ENCODE data around the gene PFAS. TPM values are rescaled to one million over a fixed set of nuclear protein-coding genes. Genes with fewer than 3 reads are reported as not detected.

The PFAS gene
- total and polyA plus RNA-seq, 10 of the 15 experiments (the other 5 are each of a cell fraction or from before 2014, with no cell fraction given): 13.9 to 122 (median 47.2) TPM

DNA sequence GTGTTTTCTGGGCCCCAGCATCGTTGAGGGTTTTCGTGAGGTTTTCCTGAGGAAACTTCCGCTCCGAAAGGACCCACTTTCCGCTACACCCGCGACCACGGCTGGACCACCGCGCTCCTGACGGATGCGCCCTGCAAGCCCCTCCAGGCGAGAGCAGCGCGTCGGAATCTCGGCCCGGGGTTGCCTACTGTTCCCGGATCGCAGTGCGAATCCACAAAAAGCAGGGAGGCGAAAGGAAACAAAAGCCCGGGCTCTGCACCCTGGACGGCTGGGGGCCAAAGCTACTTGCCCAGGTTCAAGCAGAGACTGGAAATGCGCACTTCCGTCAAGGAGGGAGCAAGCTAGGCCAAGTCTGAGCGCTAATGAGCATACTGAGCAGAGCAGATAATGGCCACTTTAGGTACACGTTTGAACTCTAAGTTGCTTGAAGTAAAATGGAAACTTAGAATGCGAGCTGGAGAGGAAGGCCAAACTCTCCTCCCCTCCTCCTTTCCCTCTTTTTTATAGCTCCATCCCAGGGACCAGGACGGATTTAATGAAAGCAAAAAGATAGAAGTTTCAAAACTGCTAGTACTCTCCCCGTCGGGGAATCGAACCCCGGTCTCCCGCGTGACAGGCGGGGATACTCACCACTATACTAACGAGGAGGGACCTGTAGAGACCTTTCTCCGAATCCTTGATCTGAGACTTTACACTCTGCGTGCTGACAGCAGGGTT is 27.3 kb upstream of the PFAS start (continued):
- no peak for TF ChIP-seq EZH2 (IDR thresholded peaks at IDR 0.05; ENCODE audit: borderline replicate concordance, control insufficient read depth, low read depth, low read length)
- no peak for TF ChIP-seq JUND (IDR thresholded peaks at IDR 0.05; ENCODE audit: low read depth, low read length)
- peak; percentile 98 for TF ChIP-seq ZSCAN29 (IDR thresholded peaks at IDR 0.05)
- TF ChIP-seq, protein P1, sequence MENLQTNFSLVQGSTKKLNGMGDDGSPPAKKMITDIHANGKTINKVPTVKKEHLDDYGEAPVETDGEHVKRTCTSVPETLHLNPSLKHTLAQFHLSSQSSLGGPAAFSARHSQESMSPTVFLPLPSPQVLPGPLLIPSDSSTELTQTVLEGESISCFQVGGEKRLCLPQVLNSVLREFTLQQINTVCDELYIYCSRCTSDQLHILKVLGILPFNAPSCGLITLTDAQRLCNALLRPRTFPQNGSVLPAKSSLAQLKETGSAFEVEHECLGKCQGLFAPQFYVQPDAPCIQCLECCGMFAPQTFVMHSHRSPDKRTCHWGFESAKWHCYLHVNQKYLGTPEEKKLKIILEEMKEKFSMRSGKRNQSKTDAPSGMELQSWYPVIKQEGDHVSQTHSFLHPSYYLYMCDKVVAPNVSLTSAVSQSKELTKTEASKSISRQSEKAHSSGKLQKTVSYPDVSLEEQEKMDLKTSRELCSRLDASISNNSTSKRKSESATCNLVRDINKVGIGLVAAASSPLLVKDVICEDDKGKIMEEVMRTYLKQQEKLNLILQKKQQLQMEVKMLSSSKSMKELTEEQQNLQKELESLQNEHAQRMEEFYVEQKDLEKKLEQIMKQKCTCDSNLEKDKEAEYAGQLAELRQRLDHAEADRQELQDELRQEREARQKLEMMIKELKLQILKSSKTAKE (IDR thresholded peaks at IDR 0.05; ENCODE audit: low read depth, poor library complexity, severe bottlenecking): peak; percentile 69
- peak; percentile 47 for TF ChIP-seq KLF5 (IDR thresholded peaks at IDR 0.05; ENCODE audit: partially characterized antibody)
- peak; percentile 56; the same call in 1 of the 2 replicates for TF ChIP-seq CBFB (IDR thresholded peaks at IDR 0.05; ENCODE audit: low read depth)
- no peak for TF ChIP-seq CEBPB (IDR thresholded peaks at IDR 0.05; ENCODE audit: borderline replicate concordance in 1 of 2, low read depth in 2 of 2, low read length in 2 of 2)
- TF ChIP-seq MTA3 (IDR thresholded peaks at IDR 0.05; ENCODE audit: borderline replicate concordance, low read length): peak; percentile 57; the same call in 1 of the 2 replicates
- TF ChIP-seq ZNF24 (IDR thresholded peaks at IDR 0.05): peak; percentile 99
- peak; percentile 50; the same call in 1 of the 2 replicates for TF ChIP-seq ATF7 (IDR thresholded peaks at IDR 0.05; ENCODE audit: low read depth)
- TF ChIP-seq NR2C1 (IDR thresholded peaks at IDR 0.05): no peak
- TF ChIP-seq BHLHE40 (IDR thresholded peaks at IDR 0.05; ENCODE audit: borderline replicate concordance in 1 of 2, low read depth in 2 of 2, low read length in 1 of 2): peak in 1 of 2 experiments; percentile 43; a peak in 1 of 4 replicates
- peak; percentile 8; the same call in 1 of the 2 replicates for TF ChIP-seq NR2F1 (conservative IDR thresholded peaks at IDR 0.05)
- TF ChIP-seq RELB (IDR thresholded peaks at IDR 0.05; ENCODE audit: low read depth): peak; percentile 43
- TF ChIP-seq EGR1 (IDR thresholded peaks at IDR 0.05; ENCODE audit: borderline replicate concordance in 1 of 2, low read depth in 2 of 2, low read length in 2 of 2): 0 out of 3 replicates have a peak, but pooled peaks of 1 of the 2 experiments have one; percentile 21
- TF ChIP-seq SPI1 (IDR thresholded peaks at IDR 0.05; ENCODE audit: borderline replicate concordance, insufficient read depth, low read depth, low read length): peak; percentile 37; the same call in 1 of the 2 replicates
- 0 out of 2 replicates have a peak, but pooled peaks have one; percentile 5 for TF ChIP-seq JUNB (IDR thresholded peaks at IDR 0.05)
- no peak for TF ChIP-seq NFXL1 (IDR thresholded peaks at IDR 0.05; ENCODE audit: borderline replicate concordance)
- TF ChIP-seq HCFC1 (IDR thresholded peaks at IDR 0.05; ENCODE audit: low read length): no peak
- peak; percentile 69 for TF ChIP-seq IRF4 (IDR thresholded peaks at IDR 0.05; ENCODE audit: low read depth, low read length)
- TF ChIP-seq NFYB (IDR thresholded peaks at IDR 0.05; ENCODE audit: insufficient read depth, low read depth, low read length): no peak
- 0 out of 2 replicates have a peak, but pooled peaks have one; percentile 9 for TF ChIP-seq CREB1 (IDR thresholded peaks at IDR 0.05; ENCODE audit: low read depth)
- TF ChIP-seq MYC (IDR thresholded peaks at IDR 0.05; ENCODE audit: insufficient read depth, insufficient read length, insufficient replicate concordance, low read length, severe bottlenecking): no peak
- TF ChIP-seq, protein P2, sequence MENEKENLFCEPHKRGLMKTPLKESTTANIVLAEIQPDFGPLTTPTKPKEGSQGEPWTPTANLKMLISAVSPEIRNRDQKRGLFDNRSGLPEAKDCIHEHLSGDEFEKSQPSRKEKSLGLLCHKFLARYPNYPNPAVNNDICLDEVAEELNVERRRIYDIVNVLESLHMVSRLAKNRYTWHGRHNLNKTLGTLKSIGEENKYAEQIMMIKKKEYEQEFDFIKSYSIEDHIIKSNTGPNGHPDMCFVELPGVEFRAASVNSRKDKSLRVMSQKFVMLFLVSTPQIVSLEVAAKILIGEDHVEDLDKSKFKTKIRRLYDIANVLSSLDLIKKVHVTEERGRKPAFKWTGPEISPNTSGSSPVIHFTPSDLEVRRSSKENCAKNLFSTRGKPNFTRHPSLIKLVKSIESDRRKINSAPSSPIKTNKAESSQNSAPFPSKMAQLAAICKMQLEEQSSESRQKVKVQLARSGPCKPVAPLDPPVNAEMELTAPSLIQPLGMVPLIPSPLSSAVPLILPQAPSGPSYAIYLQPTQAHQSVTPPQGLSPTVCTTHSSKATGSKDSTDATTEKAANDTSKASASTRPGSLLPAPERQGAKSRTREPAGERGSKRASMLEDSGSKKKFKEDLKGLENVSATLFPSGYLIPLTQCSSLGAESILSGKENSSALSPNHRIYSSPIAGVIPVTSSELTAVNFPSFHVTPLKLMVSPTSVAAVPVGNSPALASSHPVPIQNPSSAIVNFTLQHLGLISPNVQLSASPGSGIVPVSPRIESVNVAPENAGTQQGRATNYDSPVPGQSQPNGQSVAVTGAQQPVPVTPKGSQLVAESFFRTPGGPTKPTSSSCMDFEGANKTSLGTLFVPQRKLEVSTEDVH (IDR thresholded peaks at IDR 0.05; ENCODE audit: low read depth, partially characterized antibody): no peak

Data from GM12878 (cell line).